Measurements from ENCODE around the gene OLA1.

Gene OLA1

GRCh38 chr2:174171686-174172445 lies 76.5 kb downstream of the OLA1 start:
- no peak overlapping the region for H3K27ac ChIP-seq (ENCODE audit: low read depth in 2 of 2, low read length in 2 of 2)
- no peaks in the 10 kb centered on the region for H3K27me3 ChIP-seq (ENCODE audit: control insufficient read depth in 2 of 2, insufficient read depth in 2 of 2, low read length in 2 of 2)
- H3K9ac ChIP-seq (ENCODE audit: low read depth in 1 of 2, low read length in 2 of 2): no peak overlapping the region
- peaks cover 2 to 12% of the 10 kb centered on the region in 2 donors for H3K9me3 ChIP-seq (ENCODE audit: control insufficient read depth in 2 of 2, low read length in 2 of 2)
- no peak overlapping the region for H3K4me3 ChIP-seq (ENCODE audit: low read length in 2 of 2)
- H3K4me1 ChIP-seq (ENCODE audit: control insufficient read depth in 2 of 2, insufficient read depth in 2 of 2, low read length in 2 of 2): no peaks in the 10 kb centered on the region
- H3K36me3 ChIP-seq (ENCODE audit: control insufficient read depth in 2 of 2, insufficient read depth in 2 of 2, low read length in 2 of 2): no peaks in the 10 kb centered on the region

GRCh38 chr2:174169372-174169771 lies 79.0 kb downstream of the OLA1 start:
- no peak overlapping the region for H3K9ac ChIP-seq (ENCODE audit: low read depth in 1 of 2, low read length in 2 of 2)
- no peaks in the 10 kb centered on the region for H3K36me3 ChIP-seq (ENCODE audit: control insufficient read depth in 2 of 2, insufficient read depth in 2 of 2, low read length in 2 of 2)
- H3K4me3 ChIP-seq (ENCODE audit: low read length in 2 of 2): no peak overlapping the region
- no peaks in the 10 kb centered on the region for H3K4me1 ChIP-seq (ENCODE audit: control insufficient read depth in 2 of 2, insufficient read depth in 2 of 2, low read length in 2 of 2)
- H3K9me3 ChIP-seq (ENCODE audit: control insufficient read depth in 2 of 2, low read length in 2 of 2): peaks cover 2 to 9% of the 10 kb centered on the region in 2 donors
- no peak overlapping the region for H3K27ac ChIP-seq (ENCODE audit: low read depth in 2 of 2, low read length in 2 of 2)
- H3K27me3 ChIP-seq (ENCODE audit: control insufficient read depth in 2 of 2, insufficient read depth in 2 of 2, low read length in 2 of 2): no peaks in the 10 kb centered on the region

- no peaks in the 10 kb centered on the region for H3K36me3 ChIP-seq (ENCODE audit: control insufficient read depth in 2 of 2, insufficient read depth in 2 of 2, low read length in 2 of 2)
- no peaks in the 10 kb centered on the region for H3K27me3 ChIP-seq (ENCODE audit: control insufficient read depth in 2 of 2, insufficient read depth in 2 of 2, low read length in 2 of 2)
- no peak overlapping the region for H3K9ac ChIP-seq (ENCODE audit: low read depth in 1 of 2, low read length in 2 of 2)
- H3K27ac ChIP-seq (ENCODE audit: low read depth in 2 of 2, low read length in 2 of 2): no peak overlapping the region
- H3K4me1 ChIP-seq (ENCODE audit: control insufficient read depth in 2 of 2, insufficient read depth in 2 of 2, low read length in 2 of 2): no peaks in the 10 kb centered on the region
- no peak overlapping the region for H3K4me3 ChIP-seq (ENCODE audit: low read length in 2 of 2)
- H3K9me3 ChIP-seq (ENCODE audit: control insufficient read depth in 2 of 2, low read length in 2 of 2): peaks cover 0 to 9% of the 10 kb centered on the region in 2 donors
Observed at GRCh38 chr2:174166261-174166660, 82.1 kb downstream of the OLA1 start.

- Histone ChIP-seq H3K27me3 (ENCODE audit: control insufficient read depth in 2 of 2, insufficient read depth in 2 of 2, low read length in 2 of 2) (no peaks in the 10 kb centered on the region), H3K9ac (ENCODE audit: low read depth in 1 of 2, low read length in 2 of 2) (no peak overlapping the region), H3K27ac (ENCODE audit: low read depth in 2 of 2, low read length in 2 of 2) (no peak overlapping the region), H3K4me1 (ENCODE audit: control insufficient read depth in 2 of 2, insufficient read depth in 2 of 2, low read length in 2 of 2) (no peaks in the 10 kb centered on the region), H3K9me3 (ENCODE audit: control insufficient read depth in 2 of 2, low read length in 2 of 2) (no peaks in the 10 kb centered on the region), H3K36me3 (ENCODE audit: control insufficient read depth in 2 of 2, insufficient read depth in 2 of 2, low read length in 2 of 2) (no peaks in the 10 kb centered on the region), H3K4me3 (ENCODE audit: low read length in 2 of 2) (no peak overlapping the region)
Observed at GRCh38 chr2:174161490-174161889, 86.8 kb downstream of the OLA1 start.

GRCh38 chr2:174158003-174158402 lies 90.3 kb downstream of the OLA1 start:
- Histone ChIP-seq H3K27ac (ENCODE audit: low read depth in 2 of 2, low read length in 2 of 2) (no peak overlapping the region), H3K4me3 (ENCODE audit: low read length in 2 of 2) (no peak overlapping the region), H3K9ac (ENCODE audit: low read depth in 1 of 2, low read length in 2 of 2) (no peak overlapping the region), H3K4me1 (ENCODE audit: control insufficient read depth in 2 of 2, insufficient read depth in 2 of 2, low read length in 2 of 2) (no peaks in the 10 kb centered on the region), H3K9me3 (ENCODE audit: control insufficient read depth in 2 of 2, low read length in 2 of 2) (no peaks in the 10 kb centered on the region), H3K36me3 (ENCODE audit: control insufficient read depth in 2 of 2, insufficient read depth in 2 of 2, low read length in 2 of 2) (no peaks in the 10 kb centered on the region), H3K27me3 (ENCODE audit: control insufficient read depth in 2 of 2, insufficient read depth in 2 of 2, low read length in 2 of 2) (no peaks in the 10 kb centered on the region)

GRCh38 chr2:174157053-174157452 lies 91.3 kb downstream of the OLA1 start:
- no peak overlapping the region for H3K4me3 ChIP-seq (ENCODE audit: low read length in 2 of 2)

GRCh38 chr2:174153757-174154680 lies 94.3 kb downstream of the OLA1 start:
- H3K27me3 ChIP-seq (ENCODE audit: control insufficient read depth in 2 of 2, insufficient read depth in 2 of 2, low read length in 2 of 2): no peaks in the 10 kb centered on the region
- H3K4me3 ChIP-seq (ENCODE audit: low read length in 2 of 2): no peak overlapping the region
- no peaks in the 10 kb centered on the region for H3K9me3 ChIP-seq (ENCODE audit: control insufficient read depth in 2 of 2, low read length in 2 of 2)
- no peak overlapping the region for H3K27ac ChIP-seq (ENCODE audit: low read depth in 2 of 2, low read length in 2 of 2)
- no peaks in the 10 kb centered on the region for H3K4me1 ChIP-seq (ENCODE audit: control insufficient read depth in 2 of 2, insufficient read depth in 2 of 2, low read length in 2 of 2)
- no peak overlapping the region for H3K9ac ChIP-seq (ENCODE audit: low read depth in 1 of 2, low read length in 2 of 2)
- no peaks in the 10 kb centered on the region for H3K36me3 ChIP-seq (ENCODE audit: control insufficient read depth in 2 of 2, insufficient read depth in 2 of 2, low read length in 2 of 2)

More at GRCh38 chr2:174157053-174157452, 91.3 kb downstream of the OLA1 start:
- Histone ChIP-seq H3K4me1 (ENCODE audit: control insufficient read depth in 2 of 2, insufficient read depth in 2 of 2, low read length in 2 of 2) (no peaks in the 10 kb centered on the region), H3K27ac (ENCODE audit: low read depth in 2 of 2, low read length in 2 of 2) (no peak overlapping the region), H3K36me3 (ENCODE audit: control insufficient read depth in 2 of 2, insufficient read depth in 2 of 2, low read length in 2 of 2) (no peaks in the 10 kb centered on the region), H3K9ac (ENCODE audit: low read depth in 1 of 2, low read length in 2 of 2) (no peak overlapping the region), H3K9me3 (ENCODE audit: control insufficient read depth in 2 of 2, low read length in 2 of 2) (no peaks in the 10 kb centered on the region), H3K27me3 (ENCODE audit: control insufficient read depth in 2 of 2, insufficient read depth in 2 of 2, low read length in 2 of 2) (no peaks in the 10 kb centered on the region)

GRCh38 chr2:174149530-174149929 lies 98.8 kb downstream of the OLA1 start:
- Histone ChIP-seq H3K27ac (ENCODE audit: low read depth in 2 of 2, low read length in 2 of 2) (no peak overlapping the region), H3K4me3 (ENCODE audit: low read length in 2 of 2) (no peak overlapping the region), H3K36me3 (ENCODE audit: control insufficient read depth in 2 of 2, insufficient read depth in 2 of 2, low read length in 2 of 2) (no peaks in the 10 kb centered on the region), H3K9me3 (ENCODE audit: control insufficient read depth in 2 of 2, low read length in 2 of 2) (no peaks in the 10 kb centered on the region), H3K9ac (ENCODE audit: low read depth in 1 of 2, low read length in 2 of 2) (no peak overlapping the region), H3K4me1 (ENCODE audit: control insufficient read depth in 2 of 2, insufficient read depth in 2 of 2, low read length in 2 of 2) (no peaks in the 10 kb centered on the region), H3K27me3 (ENCODE audit: control insufficient read depth in 2 of 2, insufficient read depth in 2 of 2, low read length in 2 of 2) (no peaks in the 10 kb centered on the region)

GRCh38 chr2:174148833-174149232 lies 99.5 kb downstream of the OLA1 start:
- no peaks in the 10 kb centered on the region for H3K4me1 ChIP-seq (ENCODE audit: control insufficient read depth in 2 of 2, insufficient read depth in 2 of 2, low read length in 2 of 2)

GRCh38 chr2:174145827-174146226 lies 102.5 kb downstream of the OLA1 start:
- H3K9me3 ChIP-seq (ENCODE audit: control insufficient read depth in 2 of 2, low read length in 2 of 2): no peaks in the 10 kb centered on the region
- H3K4me1 ChIP-seq (ENCODE audit: control insufficient read depth in 2 of 2, insufficient read depth in 2 of 2, low read length in 2 of 2): no peaks in the 10 kb centered on the region
- no peaks in the 10 kb centered on the region for H3K36me3 ChIP-seq (ENCODE audit: control insufficient read depth in 2 of 2, insufficient read depth in 2 of 2, low read length in 2 of 2)
- no peak overlapping the region for H3K4me3 ChIP-seq (ENCODE audit: low read length in 2 of 2)
- H3K27me3 ChIP-seq (ENCODE audit: control insufficient read depth in 2 of 2, insufficient read depth in 2 of 2, low read length in 2 of 2): no peaks in the 10 kb centered on the region
- no peak overlapping the region for H3K27ac ChIP-seq (ENCODE audit: low read depth in 2 of 2, low read length in 2 of 2)
- no peak overlapping the region for H3K9ac ChIP-seq (ENCODE audit: low read depth in 1 of 2, low read length in 2 of 2)

More at GRCh38 chr2:174148833-174149232, 99.5 kb downstream of the OLA1 start:
- Histone ChIP-seq H3K27ac (ENCODE audit: low read depth in 2 of 2, low read length in 2 of 2) (no peak overlapping the region), H3K4me3 (ENCODE audit: low read length in 2 of 2) (no peak overlapping the region), H3K9me3 (ENCODE audit: control insufficient read depth in 2 of 2, low read length in 2 of 2) (no peaks in the 10 kb centered on the region), H3K9ac (ENCODE audit: low read depth in 1 of 2, low read length in 2 of 2) (no peak overlapping the region), H3K36me3 (ENCODE audit: control insufficient read depth in 2 of 2, insufficient read depth in 2 of 2, low read length in 2 of 2) (no peaks in the 10 kb centered on the region), H3K27me3 (ENCODE audit: control insufficient read depth in 2 of 2, insufficient read depth in 2 of 2, low read length in 2 of 2) (no peaks in the 10 kb centered on the region)

All from mucosa of rectum (tissue), 2 donors.